Esophagus muscularis mucosa (tissue), 4 donors: ENCODE results near the gene DCST2. TPM values are rescaled to one million over a fixed set of nuclear protein-coding genes. Genes with fewer than 3 reads are reported as not detected.

Experiments
- DNase-seq: peaks from one replicate; pipeline ENCODE4 v3.0.0-alpha.2; 2017; ENCODE audit errors: extremely low spot score
- H3K27ac ChIP-seq, 4 donors: fragments of 200-600 bp; sonication (generic); replicated peaks in 1 of 4; 1 replicate in 3 of 4; 2 replicates in 1 of 4; pipeline ENCODE4 v1.5.1; 2016 to 2019; ENCODE audit warnings: mild to moderate bottlenecking in 1 of 4
- H3K27me3 ChIP-seq, 4 donors: fragments of 200-600 bp; sonication (generic); one replicate each; pipeline versions ENCODE4 v1.5.1 to v1.6.0; 2016 to 2019
- H3K36me3 ChIP-seq, 4 donors: fragments of 200-600 bp; sonication (generic); one replicate each; pipeline ENCODE4 v1.5.1; 2016 to 2019
- H3K4me1 ChIP-seq, 4 donors: fragments of 200-600 bp; sonication (generic); one replicate each; pipeline ENCODE4 v1.5.1; 2016 to 2019
- H3K4me3 ChIP-seq, 4 donors: fragments of 200-600 bp; sonication (generic); 1 replicate in 2 of 4; 2 replicates in 2 of 4; pipeline ENCODE4 v1.5.1; 2016 to 2019; ENCODE audit warnings: mild to moderate bottlenecking in 4 of 4, moderate library complexity in 1 of 4
- H3K9me3 ChIP-seq, 4 donors: fragments of 200-600 bp; sonication (generic); 1 replicate in 3 of 4; 2 replicates in 1 of 4; pipeline ENCODE4 v1.5.1; 2016 to 2019
- CTCF ChIP-seq, 3 experiments: fragments of 200-600 bp in 2 of 3; fragments of 450-650 bp in 1 of 3; sonication (generic) in 2 of 3; IDR thresholded peaks; one replicate each; pipeline ENCODE4 v1.5.1; 2017 to 2019; ENCODE audit warnings: antibody characterized with exemption in 3 of 3, mild to moderate bottlenecking in 2 of 3, moderate library complexity in 1 of 3
- EP300 ChIP-seq: sonication (generic); formaldehyde crosslinking; IDR thresholded peaks from one replicate; pipeline ENCODE4 v1.6.1; 2017; ENCODE audit warnings: antibody characterized with exemption
- POLR2A ChIP-seq: fragments of 450-650 bp; IDR thresholded peaks from one replicate; pipeline ENCODE4 v1.6.1; 2017; ENCODE audit warnings: antibody characterized with exemption, moderate library complexity, mild to moderate bottlenecking, low read depth
- POLR2AphosphoS5 ChIP-seq, 2 donors: sonication (generic); formaldehyde crosslinking; IDR thresholded peaks; one replicate each; pipeline ENCODE4 v1.6.1; 2017; ENCODE audit warnings: antibody characterized with exemption in 2 of 2
- WGBS: methylation state at CpG from one replicate; pipeline ENCODE4 v1.1.5; 2018; 5-methylcytosine and 5-hydroxymethylcytosine counted together
- intact Hi-C: fragments of 100-400 bp; cut with DNase I; formaldehyde crosslinking; loops from one replicate; pipeline ENCODE4 v1.15.1; 2023
- total RNA-seq, 4 donors: library from RNA; depleted of rRNA; stranded (reverse); fragments of >200 nt; gene quantifications; one replicate each; pipeline versions ENCODE4 v1.1.0 to v1.2.1, GENCODE V29; 2016

DCST2 gene
- total RNA-seq, 4 donors from 2014 or later, result 0.11 to 0.19 TPM; not detected in 2

DNA sequence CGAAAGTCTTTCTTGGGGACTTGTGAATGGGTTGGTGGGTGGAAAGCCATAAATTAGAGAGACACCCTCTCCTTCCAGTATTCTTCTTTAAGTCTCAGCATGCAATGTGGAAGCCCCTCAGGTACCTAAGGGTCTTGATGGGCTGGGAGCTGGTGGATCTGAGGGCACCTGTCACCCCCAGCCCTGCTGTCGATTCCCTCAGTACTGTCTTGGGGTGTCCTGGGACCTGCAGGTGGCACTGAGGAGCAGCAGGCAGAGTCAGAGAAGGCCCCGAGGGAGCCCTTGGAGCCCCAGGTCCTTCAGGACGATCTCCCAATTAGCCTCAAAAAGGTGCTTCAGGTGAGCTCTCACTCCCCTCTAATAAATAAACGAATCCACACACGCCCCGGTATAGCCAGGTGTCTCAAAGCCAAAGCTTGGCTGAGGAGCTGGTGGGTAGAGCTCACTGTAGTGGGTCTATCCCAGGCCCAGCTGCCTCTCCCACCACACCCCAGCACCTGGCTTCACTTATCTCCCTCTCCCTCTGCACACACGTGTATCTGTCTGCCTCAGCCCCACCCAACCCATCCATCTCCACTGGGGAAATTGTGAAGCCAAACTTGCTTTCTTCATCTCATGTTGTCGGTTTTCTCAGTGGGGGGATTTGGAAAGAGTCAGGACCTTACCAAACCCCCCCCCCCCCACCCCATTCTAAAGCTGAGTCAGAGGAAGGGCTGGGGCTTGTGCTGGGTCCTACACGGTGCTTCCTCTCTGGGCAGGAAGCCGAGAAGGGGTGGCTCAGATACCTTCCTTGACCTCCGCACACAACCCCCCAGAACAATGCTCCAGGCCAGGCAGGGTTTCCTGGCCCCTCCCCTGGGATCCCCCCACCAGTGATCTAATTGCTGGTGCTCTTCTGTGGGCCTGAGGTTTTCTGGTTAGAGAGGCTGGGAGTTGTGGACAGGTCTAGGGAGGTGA is 19.1 kb upstream of the DCST2 start:
- peaks cover 32 to 46% (median 42%) of the 10 kb centered on the region in 4 donors for H3K36me3 ChIP-seq
- H3K27me3 ChIP-seq, result no peaks in the 10 kb centered on the region
- H3K27ac ChIP-seq, result peak overlapping the region; percentile 87 to 93 (median 90)
- no peaks in the 10 kb centered on the region for H3K9me3 ChIP-seq
- intact Hi-C loops, result no loop called here
- H3K4me1 ChIP-seq, result peaks cover 24 to 45% (median 37%) of the 10 kb centered on the region in 4 donors
- WGBS, result 48% methylated on average over 12 of the region's 12 CpGs
- H3K4me3 ChIP-seq, result peak overlapping the region; percentile 74 to 83 (median 76)
- DNase-seq, result no peak
- TF ChIP-seq POLR2A, result no peak
- TF ChIP-seq CTCF (IDR thresholded peaks at IDR 0.05), result peak in 2 of 3 experiments; percentile 7 to 22
- peak in 1 of 2 donors; percentile 9 for TF ChIP-seq POLR2AphosphoS5 (IDR thresholded peaks at IDR 0.05)
- no peak for TF ChIP-seq EP300

DNA sequence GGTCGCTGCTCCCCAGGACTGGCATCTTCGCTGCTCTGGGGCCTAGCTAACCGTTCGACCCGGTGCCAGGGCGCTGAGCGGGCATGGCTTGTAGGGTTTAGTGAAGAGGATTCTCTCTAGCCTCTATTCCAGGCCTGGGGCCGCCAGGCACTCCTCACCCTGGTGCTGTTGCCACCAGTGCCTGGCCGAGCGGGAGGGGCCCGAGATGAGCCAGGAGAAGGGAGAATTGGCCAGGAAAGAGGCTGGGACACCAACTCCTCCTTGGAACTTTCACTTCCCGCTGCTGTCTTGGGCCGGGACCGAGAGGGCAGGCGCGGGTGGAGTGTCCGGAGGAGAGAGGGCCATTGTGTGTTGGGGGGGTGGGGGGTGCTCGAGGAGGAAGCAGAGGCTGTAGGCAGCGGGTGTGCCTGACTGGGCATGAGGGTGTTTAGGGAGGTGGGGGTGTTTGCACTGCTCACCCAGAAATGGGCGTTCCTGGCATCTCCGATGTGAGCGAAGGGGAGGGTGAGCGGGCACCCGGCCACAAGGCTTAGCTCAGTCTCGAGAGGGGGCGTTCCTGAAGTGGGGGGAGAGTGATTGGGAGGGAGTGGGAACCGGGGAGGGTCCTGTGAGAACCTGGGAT is 18.3 kb upstream of the DCST2 start:
- intact Hi-C loops, result no loop called here

DNA sequence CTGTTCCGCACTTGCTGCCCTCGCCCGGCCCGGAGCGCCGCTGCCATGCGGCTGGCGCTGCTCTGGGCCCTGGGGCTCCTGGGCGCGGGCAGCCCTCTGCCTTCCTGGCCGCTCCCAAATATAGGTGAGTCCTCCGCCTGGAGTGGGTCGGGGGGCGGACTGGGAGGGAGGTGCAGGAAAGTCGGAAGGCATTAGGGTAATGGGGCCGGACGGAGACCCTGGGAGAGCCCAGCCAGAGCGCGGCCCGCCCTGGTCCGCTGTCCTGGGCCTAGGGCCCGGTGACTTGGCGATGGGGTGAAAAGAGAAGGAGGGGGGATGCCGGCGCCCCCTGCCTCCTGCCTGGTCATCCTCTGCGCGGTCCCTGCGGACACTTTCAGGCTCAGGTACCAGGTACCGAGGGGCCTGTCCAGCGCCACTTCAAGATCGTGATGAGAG is 17.8 kb upstream of the DCST2 start:
- Histone ChIP-seq H3K9me3 (no peaks in the 10 kb centered on the region), H3K4me1 (peaks cover 24 to 45% (median 37%) of the 10 kb centered on the region in 4 donors), H3K27ac (peak overlapping the region; percentile 87 to 93 (median 90)), H3K4me3 (peak overlapping the region; percentile 74 to 83 (median 76)), H3K27me3 (no peaks in the 10 kb centered on the region), H3K36me3 (peaks cover 20 to 32% (median 29%) of the 10 kb centered on the region in 4 donors)
- DNase-seq, result no peak
- WGBS, result no CpG with 5 or more reads among the region's 31 CpGs
- TF ChIP-seq POLR2AphosphoS5 (IDR thresholded peaks at IDR 0.05) (no peak), EP300 (no peak), POLR2A (no peak), CTCF (IDR thresholded peaks at IDR 0.05) (no peak)
- intact Hi-C loops, result no loop called here

More for the DNA sequence above, 18.3 kb upstream of the DCST2 start:
- Histone ChIP-seq H3K9me3 (no peaks in the 10 kb centered on the region), H3K27ac (peak overlapping the region; percentile 87 to 93 (median 90)), H3K4me3 (peak overlapping the region; percentile 74 to 83 (median 76)), H3K4me1 (peaks cover 24 to 45% (median 37%) of the 10 kb centered on the region in 4 donors), H3K27me3 (no peaks in the 10 kb centered on the region), H3K36me3 (peaks cover 24 to 37% (median 34%) of the 10 kb centered on the region in 4 donors)
- peak; percentile 22 to 62 for TF ChIP-seq POLR2AphosphoS5 (IDR thresholded peaks at IDR 0.05)
- TF ChIP-seq EP300, result no peak
- TF ChIP-seq POLR2A, result no peak
- DNase-seq, result no peak
- 1% methylated on average over 19 of the region's 27 CpGs for WGBS

DNA sequence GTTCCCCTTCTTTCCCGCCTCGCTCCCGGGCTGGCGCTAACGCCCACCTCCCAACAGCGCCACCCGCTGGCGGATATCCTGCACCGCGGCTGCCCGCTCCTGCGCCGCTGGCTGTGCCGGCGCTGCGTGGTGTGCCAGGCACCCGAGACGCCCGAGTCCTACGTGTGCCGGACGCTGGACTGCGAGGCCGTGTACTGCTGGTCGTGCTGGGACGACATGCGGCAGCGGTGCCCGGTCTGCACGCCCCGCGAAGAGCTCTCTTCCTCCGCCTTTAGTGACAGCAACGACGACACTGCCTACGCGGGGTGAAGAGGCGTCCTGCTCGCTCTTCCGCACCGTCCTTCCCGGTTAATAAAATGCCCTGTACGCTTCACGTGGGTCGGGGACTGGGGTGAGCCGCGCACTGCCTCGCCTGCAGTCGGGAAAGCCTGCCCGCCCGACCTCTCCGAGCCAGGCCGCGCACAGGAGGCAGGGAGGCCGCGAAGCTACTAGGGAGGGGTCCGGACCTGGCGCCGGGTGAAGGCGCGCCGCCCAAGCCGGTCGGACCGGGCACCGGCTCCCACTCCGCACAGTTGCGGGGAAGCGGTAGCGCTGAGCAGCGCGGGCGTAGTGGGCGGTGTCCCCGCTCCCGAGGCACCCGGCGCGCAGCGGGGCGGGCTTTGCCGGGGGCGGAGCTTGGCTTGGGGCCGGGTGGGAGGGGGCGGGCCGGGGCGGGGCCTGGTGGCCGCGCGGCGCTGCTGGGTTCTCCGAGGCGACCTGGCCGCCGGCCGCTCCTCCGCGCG is 17.2 kb upstream of the DCST2 start, which contains the start of gene ADAM15:
Gene ADAM15, plus strand, starts transcription at position 757 of the 782 bp plus-strand sequence. CDS start 71 bp downstream, outside the sequence.
- DNase-seq, result no peak
- intact Hi-C loops, result no loop called here

More for the DNA sequence above, 17.2 kb upstream of the DCST2 start, which contains the start of gene ADAM15:
- TF ChIP-seq CTCF (IDR thresholded peaks at IDR 0.05) (peak in 2 of 3 experiments; percentile 83 to 84), POLR2AphosphoS5 (IDR thresholded peaks at IDR 0.05) (peak; percentile 68 to 85), EP300 (no peak), POLR2A (no peak)
- WGBS, result no CpG with 5 or more reads among the region's 99 CpGs
- Histone ChIP-seq H3K27me3 (no peaks in the 10 kb centered on the region), H3K4me3 (peak within 1 kb of the TSS; percentile 74 to 83 (median 76)), H3K9me3 (no peaks in the 10 kb centered on the region), H3K27ac (peak within 1 kb of the TSS; percentile 87 to 93 (median 90)), H3K36me3 (peaks cover 14 to 26% (median 23%) of the 10 kb centered on the region in 4 donors), H3K4me1 (peaks cover 24 to 45% (median 37%) of the 10 kb centered on the region in 4 donors)
